HG02852 (cell line): Measurements from ENCODE around the gene MOB1A.
A peak's percentile ranks its signal among the peaks of the same experiment; 100 is the strongest.
"Not testable (repeated sequence)": the region's sequence is repeated elsewhere in the genome, so short reads cannot be mapped to it uniquely, and the experiment has no call there.

Experiments
- ATAC-seq: cut with Tn5 transposase; IDR thresholded peaks from one replicate; pipeline ENCODE4 v1.9.1; 2021; ENCODE audit warnings: mild to moderate bottlenecking, moderate library complexity; ENCODE audit not compliant: unreplicated experiment

MOB1A gene

DNA sequence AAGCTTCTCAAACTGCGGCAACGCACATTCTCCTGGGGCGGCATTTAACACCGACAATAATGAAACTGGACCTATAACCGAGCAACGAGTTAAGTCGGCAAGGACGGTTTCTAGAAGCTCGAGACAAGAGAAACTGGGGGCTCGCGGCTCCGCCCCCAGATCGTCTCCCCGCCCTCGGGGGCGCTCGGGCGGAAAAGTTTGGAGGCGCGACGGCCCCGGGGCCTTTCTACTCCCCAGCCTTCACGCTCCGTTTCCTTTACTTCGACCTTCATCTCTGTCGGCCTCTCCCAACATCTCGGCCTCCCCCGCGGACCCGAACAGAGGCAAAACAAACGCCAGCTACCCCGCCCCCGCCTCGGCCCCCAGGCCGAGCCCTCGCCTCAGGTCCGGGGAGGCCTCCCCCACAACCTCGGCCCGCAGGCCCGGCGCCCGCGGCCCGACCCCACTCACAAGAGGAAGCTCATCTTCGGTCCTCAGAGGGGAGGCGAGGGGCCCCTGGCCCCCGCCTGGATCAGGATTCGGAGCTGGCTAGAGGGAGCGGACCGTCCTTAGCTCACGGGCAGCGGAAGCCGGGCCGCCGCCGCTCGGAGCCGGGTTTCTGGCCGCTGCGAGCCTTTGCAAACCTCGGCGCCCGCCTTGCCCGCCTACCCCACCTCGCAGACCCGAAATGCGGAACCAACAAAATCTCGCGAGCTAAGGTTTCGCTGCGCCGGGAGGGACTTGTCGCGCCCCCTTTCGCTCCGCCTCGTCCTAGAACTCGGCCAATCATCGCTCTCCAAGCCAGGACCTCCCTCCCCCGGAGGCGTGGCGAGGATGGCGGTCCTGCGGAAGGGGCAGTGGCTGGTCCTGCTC, at the start of gene MOB1A:
Gene MOB1A (minus strand): TSS at position 669 of the 852 bp plus-strand sequence. CDS start 205 bp downstream, at position 464.
- peak; percentile 81 for ATAC-seq

DNA sequence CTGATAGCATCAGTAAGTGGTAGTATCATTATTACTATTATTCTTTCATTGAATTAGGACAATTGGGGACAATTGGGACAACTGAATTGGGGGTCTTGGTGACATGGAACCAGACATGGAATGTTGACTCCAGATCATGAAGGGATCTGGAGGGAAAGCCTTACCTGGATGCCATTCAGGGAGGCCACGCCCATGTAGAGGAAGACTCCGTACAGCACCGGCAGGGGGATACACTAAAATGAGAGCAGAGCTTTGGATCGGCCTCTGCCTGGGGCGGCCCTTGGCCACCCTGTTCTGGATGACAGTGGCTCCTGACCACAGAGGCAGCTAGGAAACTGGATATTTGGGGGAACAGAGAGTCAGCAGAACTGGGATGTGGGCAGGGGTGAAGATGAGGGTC, 49.0 kb upstream of the MOB1A start:
- ATAC-seq: no peak

DNA sequence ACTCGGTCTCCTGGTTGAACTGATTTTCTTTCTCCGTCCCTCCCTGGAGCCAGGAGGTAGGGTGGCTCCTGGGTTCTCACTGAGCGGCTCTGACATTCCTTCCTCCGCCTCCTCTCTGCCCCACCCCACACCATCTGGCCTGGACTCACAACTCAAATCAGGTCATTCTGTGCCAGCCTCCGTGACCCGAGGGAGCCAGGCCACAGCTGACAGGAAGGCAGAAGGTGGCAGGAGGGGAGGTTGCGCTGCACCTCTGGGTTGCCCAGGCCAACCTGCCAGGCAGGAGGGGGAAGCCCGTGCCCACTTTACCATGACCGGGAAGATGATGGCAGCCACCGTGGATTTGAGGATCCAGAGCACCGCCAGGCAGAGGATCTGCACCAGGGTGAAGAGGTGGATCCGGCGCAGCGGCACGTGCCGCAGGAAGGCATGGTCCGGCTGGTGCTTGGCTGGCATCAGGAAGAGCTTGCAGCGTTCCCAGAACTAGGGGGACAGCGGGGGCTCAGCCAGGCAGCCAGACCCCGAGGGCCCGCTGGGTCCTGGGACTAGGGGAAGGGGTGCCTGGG, 48.1 kb upstream of the MOB1A start:
- ATAC-seq: no peak

DNA sequence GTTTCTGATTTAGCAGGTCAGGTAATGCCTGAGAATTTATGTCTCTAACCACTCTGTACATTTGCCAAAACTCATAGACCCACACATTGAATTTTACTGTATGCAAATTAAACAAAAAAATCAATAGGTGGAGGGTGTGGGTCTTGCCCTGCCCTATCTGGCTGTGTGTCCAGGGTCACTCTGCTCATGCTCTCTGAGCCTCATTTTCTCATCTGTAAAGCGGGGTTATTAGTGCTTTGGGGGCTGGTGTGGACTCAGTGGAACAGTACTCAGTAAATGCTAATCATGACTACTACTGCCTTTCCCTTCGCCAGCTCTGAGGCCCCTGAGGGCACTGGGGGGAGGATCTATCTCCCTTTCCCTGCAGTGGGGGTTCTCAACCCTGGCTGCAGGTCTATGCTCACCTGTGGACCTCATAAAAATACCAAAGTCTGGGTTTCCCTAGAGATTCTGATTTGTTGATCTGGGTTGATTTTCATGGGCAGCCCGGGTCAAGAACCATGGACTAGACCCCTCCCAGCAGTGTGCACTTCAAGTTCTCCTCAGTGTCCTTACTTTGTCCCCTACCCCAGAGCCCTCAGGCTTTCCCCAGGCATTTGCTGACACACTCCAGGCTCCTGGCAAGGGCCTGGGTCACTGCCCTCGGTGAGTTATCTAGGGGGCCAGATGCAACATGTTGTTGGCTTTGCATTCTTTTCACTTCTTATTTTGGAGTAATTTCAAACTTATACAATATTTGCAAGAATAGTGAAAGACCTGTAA, 47.2 kb upstream of the MOB1A start:
- ATAC-seq: no peak

DNA sequence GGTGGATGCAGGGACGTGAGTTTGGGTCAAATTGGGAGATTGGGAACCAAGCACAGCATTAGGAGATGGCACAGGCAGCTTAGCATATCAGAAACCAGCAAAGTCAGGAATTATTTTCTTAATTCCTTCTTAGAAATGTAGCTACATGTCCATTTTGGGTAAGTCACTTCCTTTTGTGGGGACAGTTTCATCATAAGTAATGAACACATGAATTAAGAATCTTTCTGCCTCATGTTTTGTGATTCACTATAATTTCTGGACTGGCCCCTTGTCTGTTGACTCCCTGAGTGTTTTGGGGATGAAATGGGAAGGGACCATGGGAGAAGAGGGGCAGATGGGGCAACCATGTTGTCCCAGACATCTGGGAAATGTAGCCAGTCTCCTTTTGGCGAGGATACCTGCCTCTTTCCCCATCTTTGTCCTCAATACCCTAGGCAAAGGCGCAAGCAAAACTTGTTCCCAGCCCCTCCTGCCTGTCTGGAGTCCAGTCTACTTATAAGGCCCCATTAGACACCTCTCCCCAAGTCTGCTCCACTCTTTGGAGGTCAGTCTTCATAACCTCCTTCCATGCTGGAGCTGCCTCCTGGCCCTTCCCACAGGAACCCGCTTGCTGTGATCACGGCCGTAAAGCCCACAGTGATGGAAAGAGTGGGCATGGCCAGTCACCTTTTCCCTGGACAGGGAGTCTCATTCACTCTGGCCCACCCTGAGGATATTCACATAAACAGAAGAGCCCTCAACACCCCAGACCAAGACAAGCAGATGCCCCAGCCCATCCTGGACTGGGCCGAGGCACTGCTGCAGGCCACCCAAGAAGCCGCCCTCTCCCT, 45.5 kb upstream of the MOB1A start:
- ATAC-seq: no peak

DNA sequence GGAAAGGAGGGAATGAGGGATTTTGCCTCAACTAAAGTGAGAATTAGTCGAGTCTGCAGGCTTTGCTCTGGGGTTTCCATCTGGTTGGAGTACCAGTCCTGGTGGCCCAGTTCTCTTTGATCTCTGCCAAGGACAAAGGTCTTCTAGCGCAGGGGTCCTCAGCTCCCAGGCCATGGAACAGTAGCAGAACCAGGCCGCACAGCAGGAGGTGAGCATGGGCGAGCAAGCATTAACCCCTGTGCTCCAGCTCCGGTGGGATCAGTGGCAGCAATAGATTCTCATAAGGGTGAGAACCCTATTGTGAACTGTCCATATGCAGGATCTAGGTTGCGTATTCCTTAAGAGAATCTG, 43.6 kb upstream of the MOB1A start:
- ATAC-seq: no peak

DNA sequence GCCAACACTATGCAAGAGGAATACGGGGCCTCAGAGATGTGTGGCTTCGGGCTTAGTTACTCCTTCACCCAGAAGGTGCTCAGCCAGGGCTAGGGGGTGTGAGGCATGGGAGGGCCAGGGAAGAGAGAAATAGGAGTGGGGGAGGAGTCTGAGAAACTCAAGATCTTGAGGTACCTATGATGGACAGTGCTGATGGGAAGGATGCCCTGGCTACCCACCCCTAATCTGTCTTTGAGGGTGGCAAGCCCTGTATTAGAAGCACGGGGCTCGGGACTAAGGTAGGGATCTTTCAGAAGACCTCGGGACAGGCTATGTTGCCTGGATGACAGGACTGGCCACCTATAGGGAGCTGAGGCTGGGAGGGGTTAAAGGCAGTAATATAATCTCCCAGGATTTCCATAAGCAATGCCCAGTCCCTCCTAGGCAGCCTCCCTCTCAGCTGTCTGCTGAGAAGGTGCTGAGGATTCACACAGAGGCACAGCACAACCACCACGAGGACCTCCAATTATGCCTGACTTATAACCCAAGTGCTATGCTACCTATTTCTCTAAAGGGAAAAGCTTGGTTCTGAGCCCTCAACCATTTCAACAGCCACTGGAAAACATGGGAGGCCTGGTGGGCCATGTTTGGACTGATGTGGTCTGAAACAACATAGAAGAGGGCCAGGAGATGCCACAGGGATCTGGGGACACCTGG, 43.1 kb upstream of the MOB1A start:
- no peak for ATAC-seq

DNA sequence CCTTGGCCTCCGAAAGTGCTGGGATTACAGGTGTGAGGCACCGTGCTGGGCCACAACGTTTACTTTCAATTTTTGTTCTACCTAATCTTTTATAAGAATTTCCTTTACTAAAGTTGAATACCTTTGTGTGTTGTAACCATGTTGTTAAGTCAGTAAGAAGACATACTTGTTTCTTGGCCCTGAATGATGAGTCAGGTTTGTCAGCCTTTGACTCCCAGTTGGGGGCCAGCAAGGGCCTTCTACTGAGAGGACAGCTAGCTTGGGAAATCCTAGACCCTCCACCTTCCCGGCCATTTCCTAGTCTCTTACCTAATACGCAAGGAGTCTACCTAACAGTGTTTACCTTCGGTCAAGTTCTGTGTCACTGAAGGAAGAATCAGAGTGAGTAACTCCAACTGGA, 42.4 kb upstream of the MOB1A start:
- ATAC-seq: no peak

DNA sequence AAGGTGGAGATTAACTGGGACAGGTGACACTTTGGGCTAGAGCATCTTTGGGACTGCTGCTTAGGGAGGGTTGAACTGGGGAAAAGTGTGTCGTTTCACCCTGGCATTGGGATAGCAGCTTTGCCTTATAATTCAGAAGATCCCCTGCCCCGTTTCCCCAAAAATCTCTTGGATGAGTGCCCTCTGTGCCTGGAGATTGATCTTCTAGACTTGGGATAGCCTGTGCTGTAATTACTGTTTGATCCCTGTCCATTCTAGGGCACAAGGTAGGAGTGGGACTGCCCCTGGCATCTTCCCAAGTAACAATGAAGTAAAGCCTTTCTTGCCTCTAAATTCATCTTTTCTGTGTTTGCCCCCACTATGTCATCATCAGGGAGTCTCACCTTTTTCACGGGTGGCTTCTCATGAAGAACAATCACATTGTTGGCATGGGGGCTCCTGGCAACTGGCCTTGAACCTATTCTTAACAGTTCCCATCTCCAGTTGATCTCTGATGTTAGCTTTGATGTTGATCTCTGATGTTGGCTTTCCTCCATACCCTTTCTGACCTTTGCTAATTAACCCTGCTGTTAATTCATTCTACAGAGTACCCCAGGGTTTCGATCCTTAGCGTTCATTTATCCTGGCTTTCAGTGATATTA, 41.3 kb upstream of the MOB1A start:
- ATAC-seq: no peak

DNA sequence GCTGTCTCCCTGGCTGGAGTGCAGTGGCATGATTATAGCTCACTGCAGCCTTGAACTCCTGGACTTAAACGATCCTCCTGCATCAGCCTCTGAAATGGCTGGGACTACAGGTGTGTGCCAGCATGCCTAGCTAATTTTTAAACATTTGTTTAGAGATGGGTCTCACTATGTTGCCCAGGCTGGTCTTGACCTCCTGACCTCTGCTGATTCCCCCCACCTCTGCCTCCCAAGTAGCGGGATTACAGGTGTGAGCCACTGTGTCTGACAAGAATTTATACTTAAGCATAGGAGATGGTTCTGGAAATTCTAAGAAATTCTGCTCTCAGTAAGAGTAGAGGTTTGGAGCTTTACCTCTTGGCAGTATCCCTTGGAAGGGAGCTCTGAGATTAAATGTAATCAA, 38.0 kb upstream of the MOB1A start:
- ATAC-seq: no peak

DNA sequence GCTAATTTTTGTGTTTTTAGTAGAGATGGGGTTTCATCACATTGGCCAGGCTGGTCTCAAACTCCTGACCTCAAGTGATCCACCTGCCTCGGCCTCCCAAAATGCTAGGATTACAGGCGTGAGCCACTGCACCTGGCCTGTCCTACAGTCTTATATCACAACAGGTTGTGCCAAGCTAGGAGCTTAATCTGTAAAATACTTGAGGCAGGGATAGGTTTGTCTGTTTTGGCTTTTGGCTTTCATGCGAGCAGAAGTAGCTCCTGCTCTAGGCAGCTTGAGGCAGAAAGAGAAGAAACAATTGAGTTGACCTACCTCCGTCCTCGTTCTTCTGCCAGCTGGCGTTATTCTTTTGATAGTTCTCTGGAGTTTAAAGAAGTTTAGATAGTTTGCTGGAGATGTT, 37.1 kb upstream of the MOB1A start:
- ATAC-seq: not testable (repeated sequence)

DNA sequence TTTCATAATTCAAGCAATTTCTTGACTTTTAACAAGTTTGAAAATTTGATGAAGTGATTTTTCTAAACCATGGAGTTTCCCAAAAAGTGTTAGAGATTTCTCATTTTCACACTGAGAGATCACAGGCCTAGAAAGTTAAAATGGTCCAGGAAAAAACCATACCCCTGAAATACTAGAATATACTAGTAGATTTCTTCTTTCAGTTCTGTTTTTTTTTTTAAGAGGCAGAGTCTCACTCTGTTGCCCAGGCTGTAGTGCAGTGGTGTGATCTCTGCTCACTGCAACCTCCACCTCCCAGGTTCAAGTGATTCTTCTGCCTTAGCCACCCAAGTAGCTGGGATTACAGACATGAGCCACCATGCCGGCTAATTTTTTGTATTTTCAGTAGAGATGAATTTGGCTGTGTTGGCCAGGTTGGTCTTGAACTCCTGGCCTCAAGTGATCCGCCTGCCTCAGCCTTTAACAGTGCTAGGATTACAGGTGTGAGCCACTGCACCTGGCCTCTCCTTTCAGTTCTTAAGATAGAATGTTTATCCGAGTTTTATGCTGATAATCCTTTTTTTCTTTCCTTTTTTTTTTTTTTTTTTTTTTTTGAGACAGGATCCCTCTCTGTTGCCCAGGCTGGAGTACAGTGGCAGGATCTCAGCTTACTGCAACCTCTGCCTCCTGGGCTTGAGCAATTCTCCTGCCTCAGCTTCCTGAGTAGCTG, 34.2 kb upstream of the MOB1A start:
- no peak for ATAC-seq

DNA sequence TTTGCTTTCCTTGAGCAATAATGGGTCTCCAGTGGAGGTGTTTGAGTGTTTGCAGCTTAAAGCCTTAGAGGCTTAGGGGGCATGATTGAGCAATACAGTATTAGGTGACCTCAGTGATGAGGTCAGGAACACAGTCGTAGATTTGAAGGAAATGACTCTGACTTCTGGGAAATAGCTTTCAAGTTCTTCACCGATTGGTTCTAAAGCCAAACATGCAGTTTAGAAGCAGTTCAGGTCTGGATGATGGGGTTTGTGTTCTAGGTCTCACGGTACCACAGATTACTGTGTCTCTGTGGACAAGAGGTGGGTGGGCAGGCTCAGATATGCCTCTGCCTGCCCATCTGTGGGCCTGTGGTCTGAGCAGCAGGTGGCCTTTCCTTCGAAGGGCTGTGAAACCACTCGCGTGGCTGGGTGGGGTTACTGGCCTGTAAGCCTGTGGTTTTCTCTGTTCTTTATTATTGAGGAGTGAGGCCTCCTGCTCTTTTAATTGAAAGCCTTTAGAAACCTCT, 27.6 kb upstream of the MOB1A start:
- ATAC-seq: peak; percentile 87

DNA sequence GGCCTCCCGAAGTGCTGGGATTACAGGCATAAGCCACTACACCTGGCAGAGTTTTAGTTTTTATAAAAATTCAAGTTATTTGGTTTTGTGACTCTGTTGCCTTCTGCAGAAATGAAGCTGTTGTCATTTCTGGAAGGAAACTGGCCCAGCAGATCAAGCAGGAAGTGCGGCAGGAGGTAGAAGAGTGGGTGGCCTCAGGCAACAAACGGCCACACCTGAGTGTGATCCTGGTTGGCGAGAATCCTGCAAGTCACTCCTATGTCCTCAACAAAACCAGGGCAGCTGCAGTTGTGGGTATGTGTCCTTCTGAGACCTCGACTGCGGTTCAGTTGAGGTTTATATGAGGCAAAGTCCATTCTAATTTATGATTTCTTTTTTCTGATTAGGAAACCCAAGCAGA, 26.9 kb upstream of the MOB1A start:
- no peak for ATAC-seq

DNA sequence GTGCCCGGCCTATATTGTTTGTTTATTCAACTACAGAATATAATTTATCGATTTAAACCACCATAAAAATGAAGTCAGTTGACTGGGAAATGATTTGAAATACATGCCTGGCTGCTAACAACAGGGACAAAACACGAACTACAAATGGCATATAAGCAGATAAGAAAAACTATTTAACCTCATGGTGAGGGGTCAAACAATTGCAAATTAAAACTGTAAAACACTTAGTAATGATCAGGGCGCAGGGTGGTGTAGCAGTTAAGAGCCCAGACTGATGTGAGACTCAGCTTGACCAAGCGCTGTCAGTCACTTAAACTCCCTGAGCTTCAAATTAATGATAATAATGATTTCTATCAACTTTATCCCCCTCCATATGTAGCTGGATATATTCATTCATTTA, 26.4 kb upstream of the MOB1A start:
- no peak for ATAC-seq

DNA sequence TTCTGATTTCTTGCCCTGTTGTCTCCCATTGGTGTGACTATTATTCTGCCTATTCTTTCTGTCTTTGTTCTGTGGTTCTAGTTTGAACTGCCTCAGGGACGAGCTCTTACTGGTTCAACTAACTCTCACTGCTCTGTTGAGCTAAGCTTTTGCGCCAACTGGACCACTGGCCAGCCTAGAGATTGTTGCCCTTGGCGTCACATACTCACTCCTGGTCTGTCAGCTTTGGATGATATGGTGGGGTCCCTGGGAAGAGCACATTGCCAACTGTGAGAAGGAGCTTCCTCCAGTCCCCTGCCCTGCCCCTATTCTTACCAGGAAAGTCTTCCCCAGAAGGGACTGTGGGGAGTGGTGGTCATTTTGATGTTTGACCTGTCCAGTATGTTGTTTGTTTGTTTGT, 25.8 kb upstream of the MOB1A start:
- no peak for ATAC-seq

DNA sequence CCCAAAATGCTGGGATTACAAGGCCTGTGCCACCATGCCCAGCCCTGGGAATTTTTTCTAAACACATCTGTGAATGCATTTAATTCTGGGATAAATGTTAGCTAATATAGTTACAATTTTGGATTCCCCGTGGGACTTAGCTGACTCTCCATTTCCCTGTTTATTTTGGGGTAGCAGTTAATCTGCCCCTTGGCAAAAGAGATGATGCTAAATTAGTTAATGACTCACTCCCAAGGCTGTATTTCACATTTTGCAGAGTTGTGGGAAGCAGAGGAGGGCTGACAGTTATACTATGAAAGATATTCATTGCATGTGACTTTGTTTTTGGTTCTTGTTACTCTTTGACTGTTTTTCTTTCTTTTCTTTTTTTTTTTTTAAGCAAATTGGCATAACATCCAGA, 22.9 kb upstream of the MOB1A start:
- no peak for ATAC-seq

DNA sequence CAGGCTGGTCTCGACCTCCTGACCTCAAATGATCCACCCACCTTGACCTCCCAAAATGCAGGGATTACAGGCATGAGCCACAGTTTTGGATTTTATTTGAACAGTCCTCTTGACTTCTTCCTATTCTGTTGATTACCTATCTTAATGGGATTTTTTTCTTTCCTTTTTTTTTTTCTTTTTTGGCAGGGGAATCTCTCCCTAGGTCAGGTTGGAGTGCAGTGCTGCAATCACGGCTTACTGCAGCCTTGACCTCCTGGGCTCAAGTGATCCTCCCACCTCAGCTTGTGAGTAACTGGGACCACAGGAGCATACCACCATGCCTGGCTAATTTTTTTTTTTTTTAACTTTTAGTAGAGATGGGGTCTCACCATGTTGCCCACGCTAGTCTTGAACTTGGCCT, 22.5 kb upstream of the MOB1A start:
- ATAC-seq: no peak

DNA sequence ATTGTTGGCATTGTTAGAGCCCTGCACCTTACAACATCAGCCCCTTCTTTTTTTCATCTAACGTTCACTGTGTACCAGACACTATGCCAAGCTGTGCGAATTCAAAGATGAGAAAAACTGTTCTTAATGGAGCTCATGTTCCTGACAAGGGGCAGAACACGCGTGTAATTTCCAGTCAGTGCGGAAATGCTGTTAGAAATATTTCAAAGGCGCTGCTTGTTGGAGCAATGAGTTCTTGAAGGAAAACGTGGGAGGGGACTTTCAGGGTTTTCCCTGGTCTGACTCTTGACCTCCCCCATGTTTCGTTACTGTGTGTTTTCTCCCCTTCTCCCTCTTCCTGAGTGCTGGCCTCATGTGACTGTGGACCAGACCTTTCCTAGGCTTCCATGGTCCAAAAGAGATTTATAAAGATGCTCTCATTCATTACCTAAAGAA, 21.2 kb upstream of the MOB1A start:
- ATAC-seq: no peak
